ENCODE data around the gene MRPS18A.

- TF ChIP-seq CTCF (IDR thresholded peaks at IDR 0.05): no peak
- no peak for TF ChIP-seq POLR2A (IDR thresholded peaks at IDR 0.05)
These were observed 8.3 kb upstream of the MRPS18A start for GRCh38 chr6:43695967-43696291.

Data from lower leg skin (tissue), 3 donors.